Embryonic facial prominence (tissue), 1 donor: Measurements from ENCODE around the gene TSSK2.

Experiments used
- DNase-seq: peaks from one replicate; pipeline ENCODE4 v3.0.0-alpha.2; 2016; ENCODE audit errors: extremely low spot score

The TSSK2 gene

GRCh38 chr22:19169002-19169946 is 38.2 kb downstream of the TSSK2 start:
- DNase-seq = no peak

GRCh38 chr22:19169947-19170318 is 38.8 kb downstream of the TSSK2 start:
- DNase-seq = no peak

- DNase-seq = no peak
Measured at GRCh38 chr22:19172213-19173046, 41.3 kb downstream of the TSSK2 start.

GRCh38 chr22:19173047-19174035 is 42.2 kb downstream of the TSSK2 start:
- no peak for DNase-seq

GRCh38 chr22:19174106-19175025 is 43.3 kb downstream of the TSSK2 start:
- DNase-seq = no peak

- DNase-seq = no peak
Measured at GRCh38 chr22:19175026-19175601, 44.0 kb downstream of the TSSK2 start.

- DNase-seq = no peak
Measured at GRCh38 chr22:19175602-19176174, 44.6 kb downstream of the TSSK2 start.

- no peak for DNase-seq
Measured at GRCh38 chr22:19176175-19176643, 45.1 kb downstream of the TSSK2 start.

- no peak for DNase-seq
Measured at GRCh38 chr22:19176732-19177131, 45.6 kb downstream of the TSSK2 start.

- no peak for DNase-seq
Measured at GRCh38 chr22:19177164-19178064, 46.3 kb downstream of the TSSK2 start.

- DNase-seq = no peak
Measured at GRCh38 chr22:19178065-19178656, 47.1 kb downstream of the TSSK2 start.

GRCh38 chr22:19178657-19179496 is 47.8 kb downstream of the TSSK2 start, which contains the start of gene SLC25A1:
TSS of gene SLC25A1 (minus strand) at chr22:19178736. CDS start at chr22:19178673, 63 bp downstream.
- no peak for DNase-seq

GRCh38 chr22:19179497-19180048 is 48.5 kb downstream of the TSSK2 start:
- DNase-seq = peak; percentile 29

GRCh38 chr22:19180234-19180633 is 49.1 kb downstream of the TSSK2 start:
- no peak for DNase-seq

GRCh38 chr22:19180740-19181410 is 49.8 kb downstream of the TSSK2 start:
- no peak for DNase-seq
